SK-N-SH treated with all-trans-retinoic acid at 6 μM for 48 hours (cell line): ENCODE measurements around the gene CPT1C.

Experiments
- CSDC2 ChIP-seq: fragments of 250-450 bp; sonication (Bioruptor Pico); IDR thresholded peaks from 2 replicates; pipeline ENCODE4 v1.5.0; 2020; ENCODE audit warnings: mild to moderate bottlenecking, moderate library complexity
- SNAI2 ChIP-seq: fragments of 250-450 bp; sonication (Bioruptor Pico); IDR thresholded peaks from 2 replicates; pipeline ENCODE4 v1.5.0; 2020; ENCODE audit warnings: mild to moderate bottlenecking, moderate library complexity
- TOX ChIP-seq: fragments of 250-450 bp; sonication (Bioruptor Pico); IDR thresholded peaks from 2 replicates; pipeline ENCODE4 v1.8.0; 2021; ENCODE audit warnings: mild to moderate bottlenecking, moderate library complexity, borderline replicate concordance
- ZC3H10 ChIP-seq: fragments of 250-450 bp; sonication (Bioruptor Pico); IDR thresholded peaks from 2 replicates; pipeline ENCODE4 v1.5.1; 2021; ENCODE audit warnings: mild to moderate bottlenecking, moderate library complexity
- ZFP30 ChIP-seq: fragments of 450-650 bp; formaldehyde crosslinking; IDR thresholded peaks from 2 replicates; pipeline ENCODE4 v1.5.0; 2022; ENCODE audit warnings: mild to moderate bottlenecking, moderate library complexity

DNA sequence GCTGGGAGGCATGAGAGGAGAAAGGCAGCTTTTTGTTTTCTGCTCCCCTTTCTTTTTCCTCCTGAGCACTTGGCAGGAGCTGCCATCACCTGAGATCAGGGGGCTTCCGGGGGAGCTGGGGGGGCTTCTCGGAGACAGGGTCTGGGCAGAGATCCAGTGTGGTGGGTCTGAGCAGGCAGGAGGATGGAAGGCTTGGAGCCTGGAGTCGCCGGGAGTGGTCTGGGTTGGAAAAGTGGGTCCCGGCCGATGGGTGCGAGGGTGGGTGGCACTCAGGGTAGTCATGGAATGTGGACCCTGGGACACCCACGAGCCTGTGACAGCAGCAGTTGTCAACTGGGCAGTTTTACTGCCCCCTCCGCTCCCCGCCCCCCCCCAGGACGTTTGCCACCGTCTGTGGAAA is 3.8 kb upstream of the CPT1C start:
- TF ChIP-seq ZC3H10 (CRISPR knock-in tag): no peak
- TF ChIP-seq CSDC2: no peak
- TF ChIP-seq SNAI2: no peak
- no peak for TF ChIP-seq TOX (CRISPR knock-in tag)
- no peak for TF ChIP-seq ZFP30 (CRISPR knock-in tag)
